Measurements from ENCODE around the gene HIPK2.

HIPK2 gene

DNA sequence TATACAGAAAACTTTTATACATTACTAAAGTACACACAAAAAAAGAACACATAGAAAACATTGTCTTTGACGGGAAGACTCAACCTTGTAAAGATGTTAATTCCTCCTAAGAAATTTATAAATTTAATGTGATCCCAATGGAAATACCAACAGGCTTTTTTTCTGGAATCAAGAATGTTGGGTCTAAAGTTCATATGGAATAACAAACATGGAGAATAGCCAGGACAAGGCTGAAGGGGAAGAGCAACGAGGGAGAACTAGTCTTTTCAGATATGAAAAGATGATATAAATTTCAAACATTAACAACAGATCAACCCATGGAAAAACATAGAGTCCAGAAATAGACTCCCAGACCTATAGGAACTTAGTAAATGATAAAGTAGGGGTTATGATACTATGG lies 19.8 kb downstream of the HIPK2 start:
- Histone ChIP-seq H3K27ac (no peak overlapping the region), H3K4me3 (no peak overlapping the region)

DNA sequence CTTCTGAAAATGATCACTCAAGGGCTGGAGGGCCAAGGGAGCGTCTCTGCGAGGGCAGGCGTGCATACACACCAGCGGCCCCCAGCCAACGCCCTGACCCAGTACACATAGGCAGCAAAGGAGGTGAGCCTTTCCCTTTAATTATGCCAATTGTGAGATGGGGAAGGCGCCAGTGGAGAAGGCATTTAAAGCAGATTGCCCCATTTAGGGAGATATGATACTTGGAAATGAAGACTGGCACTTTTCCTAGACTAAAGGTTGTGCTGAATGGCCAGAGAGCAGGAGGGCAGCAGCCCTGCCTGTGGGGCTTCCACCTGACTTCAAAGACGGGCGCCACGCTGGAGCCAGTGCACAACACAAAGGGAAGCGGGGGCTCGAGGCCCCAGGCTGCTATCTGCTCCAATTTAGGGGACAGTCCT lies 24.1 kb downstream of the HIPK2 start:
- no peak overlapping the region for H3K4me3 ChIP-seq
- H3K27ac ChIP-seq, result no peak overlapping the region

DNA sequence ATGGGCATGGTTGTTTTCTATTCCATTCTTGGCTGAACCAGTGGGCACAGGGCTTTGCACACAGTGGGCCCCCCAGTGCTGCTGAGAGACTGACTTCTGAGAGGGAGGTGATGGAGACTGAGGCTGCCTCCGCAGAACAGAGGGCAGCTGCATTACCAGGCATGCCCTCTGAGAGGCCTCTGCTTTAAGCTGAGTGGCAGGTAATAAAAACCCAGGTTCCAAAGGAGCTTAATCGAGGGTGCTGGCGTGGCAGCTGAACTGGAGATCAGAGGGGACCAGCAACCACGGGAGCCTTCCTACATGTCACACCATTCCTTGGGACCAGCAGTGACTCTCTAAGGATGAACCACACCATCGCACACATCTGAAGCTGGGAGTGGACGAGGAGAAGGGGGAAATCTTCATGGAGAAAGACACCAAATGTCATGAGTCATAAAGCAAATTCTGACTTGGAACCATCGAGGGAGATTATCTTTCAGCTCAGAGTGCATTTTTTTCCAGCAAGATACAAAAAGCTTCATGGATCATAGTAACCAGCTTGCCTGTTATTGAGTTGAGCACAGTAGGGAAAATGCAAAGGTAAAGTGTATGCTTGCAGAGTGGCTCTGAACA lies 24.6 kb downstream of the HIPK2 start:
- no peak overlapping the region for H3K4me3 ChIP-seq
- H3K27ac ChIP-seq, result no peak overlapping the region

DNA sequence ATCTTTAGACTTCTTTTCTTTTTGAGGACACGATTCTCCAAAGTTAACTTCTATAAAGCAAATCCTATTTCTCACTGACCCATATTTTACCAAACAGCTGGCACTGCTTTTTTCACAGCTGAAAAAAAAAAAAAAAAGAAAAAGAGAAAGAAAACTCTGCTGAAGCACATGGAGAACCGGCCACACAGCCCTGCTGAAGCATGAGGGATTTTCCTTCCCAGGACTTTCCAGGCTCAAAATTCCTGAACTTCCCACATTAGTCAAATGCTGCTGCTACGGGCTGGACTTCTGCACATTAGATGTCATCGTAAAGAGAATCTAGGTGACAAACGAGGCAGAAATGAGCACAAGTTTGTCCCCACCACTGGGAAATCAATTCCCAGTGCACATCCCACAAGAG lies 25.2 kb downstream of the HIPK2 start:
- H3K27ac ChIP-seq, result no peak overlapping the region

DNA sequence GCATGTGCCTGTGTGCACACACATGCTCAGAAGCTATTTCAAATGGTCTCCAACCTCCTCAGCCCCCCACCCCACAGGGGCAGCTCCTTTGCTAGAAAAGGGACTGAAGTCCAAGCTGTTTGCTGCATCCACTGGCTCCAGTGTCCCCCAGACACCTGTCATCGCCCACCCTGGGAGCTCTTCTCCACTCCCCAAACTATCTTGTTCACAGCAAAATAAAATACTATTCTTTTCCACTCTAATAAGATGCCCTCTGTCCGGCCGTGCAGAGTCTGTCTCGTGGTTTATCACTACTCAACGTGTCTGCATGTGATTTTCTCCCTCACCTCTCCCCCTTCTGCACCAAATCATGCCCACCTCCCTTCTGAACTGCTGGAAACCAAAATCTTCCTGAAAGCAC lies 25.6 kb downstream of the HIPK2 start:
- H3K27ac ChIP-seq, result no peak overlapping the region
- H3K4me3 ChIP-seq, result no peak overlapping the region

More for the DNA sequence above, 25.2 kb downstream of the HIPK2 start:
- no peak overlapping the region for H3K4me3 ChIP-seq

DNA sequence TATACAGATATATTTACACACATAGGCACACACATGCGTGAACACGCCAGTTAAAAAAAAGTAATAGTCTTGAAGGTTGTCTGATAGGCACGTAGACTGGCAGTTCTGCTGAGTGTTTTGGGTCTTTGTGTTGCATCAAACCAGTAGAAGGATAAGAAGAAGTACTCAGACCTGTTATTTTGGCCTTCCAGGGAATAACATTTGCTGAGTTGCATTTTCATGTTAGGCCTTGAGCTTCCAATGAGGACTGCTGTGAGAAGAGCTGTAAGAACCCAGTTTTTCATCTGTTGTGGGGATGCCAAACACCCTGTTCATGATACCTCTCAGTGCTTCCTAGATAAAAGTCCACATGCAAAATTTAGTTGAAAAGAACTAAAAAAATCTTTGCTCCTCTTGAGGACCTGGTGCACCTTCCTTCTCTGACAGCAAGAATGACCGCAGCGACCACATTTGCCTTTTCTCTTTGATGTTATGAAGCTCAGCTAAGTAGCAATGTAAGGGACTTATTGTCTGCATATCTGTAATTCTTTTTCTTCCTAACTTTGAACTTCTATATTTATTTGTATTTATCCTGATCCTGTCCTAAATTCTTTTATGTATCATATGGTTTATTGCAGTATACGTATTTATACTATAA lies 27.2 kb downstream of the HIPK2 start:
- no peak overlapping the region for H3K4me3 ChIP-seq
- no peak overlapping the region for H3K27ac ChIP-seq

DNA sequence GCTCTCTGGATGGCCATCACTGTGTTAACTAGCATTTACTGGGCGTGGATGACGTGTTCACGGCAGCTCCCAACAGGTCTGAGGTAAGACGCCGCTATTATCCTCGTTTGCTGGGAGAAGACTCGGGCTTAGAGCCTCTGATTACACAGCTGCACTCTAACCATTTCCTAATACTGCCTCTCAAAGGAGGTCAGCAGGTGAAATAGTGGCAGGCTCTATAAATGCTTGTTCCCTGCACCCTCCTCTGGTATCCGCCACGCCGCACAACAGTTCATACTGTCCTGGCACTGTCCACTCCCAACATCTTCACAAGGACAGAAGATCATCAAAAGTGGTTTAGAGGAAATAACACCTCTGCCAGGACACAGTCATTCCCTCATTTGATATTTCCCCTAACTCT lies 28.3 kb downstream of the HIPK2 start:
- Histone ChIP-seq H3K4me3 (no peak overlapping the region), H3K27ac (no peak overlapping the region)

DNA sequence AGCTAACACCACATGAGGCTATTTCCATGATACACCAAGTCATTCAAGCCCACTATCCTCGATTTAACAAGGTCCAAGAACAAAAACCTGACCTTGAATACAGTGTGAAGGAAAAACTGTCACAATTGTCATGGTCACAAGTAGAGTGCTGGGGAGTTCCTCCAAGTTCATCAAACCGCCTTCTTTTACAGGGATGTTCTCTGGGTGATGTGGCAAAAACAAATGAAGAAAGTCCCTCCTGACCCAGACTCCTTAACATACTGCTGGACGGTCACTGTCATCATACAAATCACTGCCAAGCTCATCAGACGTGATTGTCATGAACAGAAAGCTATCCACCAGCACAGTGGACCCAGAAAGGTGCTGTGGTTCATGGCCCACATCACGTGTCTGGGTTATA lies 28.9 kb downstream of the HIPK2 start:
- H3K27ac ChIP-seq, result no peak overlapping the region
- H3K4me3 ChIP-seq, result no peak overlapping the region

DNA sequence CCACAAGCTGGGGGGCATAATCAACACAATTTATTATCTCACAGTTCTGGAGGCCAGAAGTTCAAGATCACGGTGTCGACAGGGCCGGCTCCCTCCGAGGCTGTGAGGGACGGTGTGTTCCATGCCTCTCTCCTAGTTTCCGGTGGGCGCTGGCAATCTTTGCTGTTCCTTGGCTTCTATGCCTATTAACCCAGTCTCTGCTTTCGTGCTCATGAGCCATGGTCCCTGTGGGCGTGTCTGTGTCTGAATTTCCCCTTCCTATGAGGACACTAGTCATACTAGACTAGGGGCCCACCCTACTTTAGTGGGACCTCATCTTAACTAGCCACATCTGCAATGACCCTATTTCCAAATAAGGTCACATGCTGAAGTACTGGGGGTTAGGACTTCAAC lies 29.4 kb downstream of the HIPK2 start:
- Histone ChIP-seq H3K4me3 (no peak overlapping the region), H3K27ac (no peak overlapping the region)

DNA sequence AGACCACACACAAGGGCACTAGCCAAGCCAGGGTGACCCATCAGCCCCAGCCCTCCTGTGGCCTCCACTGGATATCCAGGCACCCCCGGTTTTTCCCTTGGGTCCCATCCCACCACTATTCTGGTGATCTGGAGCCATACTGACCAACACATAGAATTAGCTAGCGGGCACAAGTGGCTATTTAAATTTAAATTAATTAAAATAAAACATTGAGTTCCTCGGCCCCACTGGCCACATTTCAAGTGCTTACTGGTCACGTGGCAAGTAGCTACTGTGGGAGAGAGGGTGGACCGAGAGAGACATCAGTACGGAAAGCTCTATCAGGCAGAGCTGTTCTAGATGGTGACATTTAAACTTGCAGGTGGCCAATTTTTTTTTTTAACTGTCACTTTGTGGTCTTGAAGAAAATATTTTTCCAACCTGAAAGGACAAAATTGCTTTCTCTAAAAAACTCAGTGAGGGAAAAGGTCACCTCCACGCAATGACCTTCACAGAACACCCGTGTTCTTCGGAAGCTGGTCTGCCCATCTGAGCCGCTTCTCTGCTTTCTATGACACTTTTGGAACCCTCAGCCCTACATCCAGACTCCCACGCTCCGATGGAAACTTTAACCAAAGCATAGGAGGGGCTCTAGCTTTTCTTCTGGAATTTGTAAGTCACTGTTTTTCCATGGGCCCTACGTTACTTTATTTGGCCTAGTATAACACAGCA lies 30.0 kb downstream of the HIPK2 start:
- H3K4me3 ChIP-seq, result no peak overlapping the region
- H3K27ac ChIP-seq, result no peak overlapping the region

DNA sequence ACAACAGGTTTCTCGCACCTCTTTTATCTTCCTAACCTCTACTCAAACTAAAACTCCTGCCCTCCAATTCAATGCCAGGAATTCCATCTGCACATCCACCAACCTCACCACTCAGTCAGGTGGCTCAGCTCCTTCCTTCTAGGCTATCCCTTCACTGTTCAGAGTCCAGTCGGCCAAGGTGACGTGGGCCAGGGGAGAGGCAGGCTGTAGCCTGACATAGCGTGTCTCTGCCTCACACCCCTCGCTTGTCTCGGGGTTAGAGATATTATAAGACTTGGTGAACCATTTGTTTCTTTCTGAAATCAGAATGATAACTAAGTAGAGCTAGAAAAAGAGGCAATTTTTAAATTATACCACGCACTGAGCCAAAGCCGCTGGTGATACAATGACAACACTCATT lies 31.1 kb downstream of the HIPK2 start:
- Histone ChIP-seq H3K4me3 (no peak overlapping the region), H3K27ac (no peak overlapping the region)

DNA sequence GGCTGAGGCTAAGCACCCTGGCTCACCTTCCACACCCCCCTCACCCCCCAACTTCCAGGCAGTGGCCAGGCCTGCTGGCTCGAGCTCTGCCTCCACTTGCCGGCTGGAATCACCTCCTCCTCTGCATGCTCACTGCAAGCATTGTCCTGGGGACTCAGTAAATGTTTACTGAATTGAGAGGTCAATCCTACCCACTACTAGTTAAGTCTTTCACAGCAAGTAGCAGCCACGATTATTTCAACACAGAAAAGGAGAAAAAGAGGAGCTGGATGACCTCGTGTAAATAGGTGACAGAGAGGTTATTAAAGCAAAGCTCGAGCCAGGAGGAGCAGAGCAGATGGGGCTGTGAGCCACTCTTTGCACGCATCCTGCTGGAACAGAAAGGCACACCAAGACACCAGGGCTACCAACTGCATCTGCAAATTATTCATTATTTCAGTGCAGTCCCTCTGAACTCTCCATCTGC lies 32.1 kb downstream of the HIPK2 start:
- Histone ChIP-seq H3K27ac (no peak overlapping the region), H3K4me3 (no peak overlapping the region)

DNA sequence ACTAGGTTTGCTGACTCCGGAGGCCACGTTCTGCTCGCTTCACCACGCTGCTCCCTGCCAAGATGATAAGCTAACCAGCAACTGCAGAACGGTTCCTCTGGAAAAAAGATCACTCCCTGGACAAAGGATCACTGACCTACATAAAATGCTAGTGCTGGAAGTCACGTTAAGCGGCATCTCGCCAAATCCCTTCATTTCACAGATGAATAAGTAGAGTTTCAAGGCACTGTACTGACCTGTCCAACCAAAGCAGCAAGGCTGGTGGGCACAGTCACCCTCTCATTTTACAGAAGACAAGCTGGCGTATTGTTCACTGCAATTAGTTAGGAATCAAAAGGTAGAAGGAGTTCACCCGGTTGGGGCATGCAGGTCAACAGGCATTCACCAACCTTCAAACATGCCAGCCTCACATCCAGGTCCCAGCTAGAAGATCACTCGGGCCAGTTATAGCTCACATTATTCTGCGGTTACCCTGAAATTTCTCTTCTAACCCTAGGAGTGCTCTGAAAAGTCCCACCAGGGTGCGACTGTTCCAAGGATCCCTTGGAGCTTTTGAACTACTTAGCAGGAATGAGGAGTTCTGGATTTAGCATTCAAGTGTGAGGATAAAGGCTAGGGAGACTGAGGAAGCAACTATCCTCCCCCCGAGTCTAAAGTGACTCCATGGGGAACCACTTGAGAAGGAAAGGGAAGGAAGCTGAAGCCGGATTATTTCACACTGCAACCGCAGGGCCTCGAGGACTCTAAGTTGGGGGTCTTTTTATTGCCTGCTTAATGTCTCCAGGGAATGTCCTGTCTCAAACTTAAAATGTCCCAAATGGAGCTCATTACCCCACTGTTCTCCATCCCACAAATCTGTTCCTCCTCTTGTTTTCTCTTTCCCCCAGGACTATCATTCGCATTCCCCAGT lies 32.8 kb downstream of the HIPK2 start:
- H3K27ac ChIP-seq, result no peak overlapping the region
- H3K4me3 ChIP-seq, result no peak overlapping the region

DNA sequence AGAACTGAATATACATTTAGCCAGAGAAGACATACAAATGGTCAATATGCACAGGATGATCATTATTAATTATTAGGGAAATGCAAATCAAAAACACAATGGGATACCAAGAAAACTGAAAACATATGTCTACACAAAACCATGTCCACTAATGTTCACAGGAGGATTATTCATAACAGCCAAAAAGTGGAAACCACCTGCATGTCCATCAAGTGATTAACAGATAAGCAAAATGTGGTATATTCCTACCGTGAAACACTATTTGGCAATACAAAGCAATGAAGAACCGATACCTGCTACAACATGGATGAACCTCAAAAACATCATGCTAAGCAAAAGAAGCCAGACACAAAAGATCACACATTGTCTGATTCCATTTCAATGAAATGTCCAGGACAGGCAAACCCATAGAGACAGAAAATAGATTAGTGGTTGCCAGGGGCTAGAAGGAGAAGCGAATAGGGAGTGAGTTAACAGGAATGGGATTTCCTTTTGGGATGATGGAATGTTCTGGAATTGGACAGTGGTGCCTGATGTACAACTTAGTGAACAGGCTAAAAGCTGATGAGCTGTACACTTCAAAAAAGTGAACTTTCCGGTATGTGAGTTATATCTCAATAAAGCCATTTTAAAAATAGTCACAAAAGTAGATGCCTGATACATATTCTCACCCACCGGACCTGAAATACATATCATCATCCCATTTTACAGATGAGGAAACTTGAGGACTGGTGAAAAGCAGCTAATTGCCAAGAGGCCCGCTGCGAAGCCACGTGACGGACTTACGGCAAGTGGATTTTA lies 33.6 kb downstream of the HIPK2 start:
- Histone ChIP-seq H3K4me3 (no peak overlapping the region), H3K27ac (no peak overlapping the region)

DNA sequence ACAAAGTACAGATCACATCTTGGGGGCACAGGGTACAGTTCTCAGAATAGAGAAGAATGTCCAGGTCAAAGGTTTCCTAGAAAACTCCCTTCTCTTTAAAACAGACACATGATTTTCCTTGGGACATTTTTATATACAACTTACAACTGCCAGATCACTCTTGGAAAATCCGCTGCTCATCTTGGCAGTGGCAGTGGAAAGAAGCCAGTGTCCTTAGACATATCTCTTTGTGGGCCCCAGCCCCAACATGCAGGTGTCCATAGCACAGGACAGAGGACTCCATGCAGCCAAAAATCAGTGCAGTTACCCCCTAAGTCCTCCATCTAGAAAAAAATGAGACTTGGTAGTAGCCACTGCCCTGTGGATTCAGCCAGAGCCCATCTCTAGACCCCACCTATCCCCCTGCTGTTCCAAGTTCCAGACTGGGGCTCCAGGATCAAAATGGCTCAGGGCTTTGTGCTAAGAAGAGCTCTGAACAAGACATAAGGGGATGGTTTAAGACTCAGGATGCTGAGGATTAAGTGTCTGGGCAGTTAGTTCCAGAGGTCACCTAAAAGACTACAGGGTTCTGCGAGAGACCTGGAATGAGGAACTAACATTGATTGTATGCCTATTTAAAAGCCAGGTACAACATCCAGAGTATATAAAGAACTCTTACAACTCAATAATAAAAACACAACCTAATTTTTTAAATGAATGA lies 34.4 kb downstream of the HIPK2 start:
- H3K4me3 ChIP-seq, result no peak overlapping the region
- H3K27ac ChIP-seq, result no peak overlapping the region

DNA sequence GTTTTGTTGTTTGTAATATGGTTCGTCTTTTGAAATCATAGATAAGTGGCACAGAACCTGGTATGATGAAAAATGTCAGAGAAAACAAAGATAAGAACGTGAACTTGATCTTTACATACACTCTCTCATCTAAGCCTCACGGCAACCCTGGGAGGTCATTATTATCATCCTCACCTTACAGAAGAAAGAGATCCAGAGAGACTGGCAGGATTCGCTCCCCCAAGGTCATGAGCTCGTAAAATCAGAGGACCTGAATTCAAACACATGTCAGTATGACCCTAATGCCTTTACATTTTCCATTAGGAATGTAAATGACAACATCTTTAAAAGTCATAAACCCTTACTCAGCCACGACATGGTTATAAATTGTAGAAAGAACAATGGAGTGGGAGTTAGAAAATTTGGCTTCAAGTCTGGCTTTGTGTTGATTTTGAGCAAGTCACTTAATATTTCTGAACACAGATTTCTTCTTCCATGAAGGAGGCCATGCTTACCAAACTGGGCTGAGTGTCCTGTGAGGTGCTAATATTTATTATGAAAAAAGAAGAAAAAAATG lies 35.9 kb downstream of the HIPK2 start:
- Histone ChIP-seq H3K27ac (no peak overlapping the region), H3K4me3 (no peak overlapping the region)

DNA sequence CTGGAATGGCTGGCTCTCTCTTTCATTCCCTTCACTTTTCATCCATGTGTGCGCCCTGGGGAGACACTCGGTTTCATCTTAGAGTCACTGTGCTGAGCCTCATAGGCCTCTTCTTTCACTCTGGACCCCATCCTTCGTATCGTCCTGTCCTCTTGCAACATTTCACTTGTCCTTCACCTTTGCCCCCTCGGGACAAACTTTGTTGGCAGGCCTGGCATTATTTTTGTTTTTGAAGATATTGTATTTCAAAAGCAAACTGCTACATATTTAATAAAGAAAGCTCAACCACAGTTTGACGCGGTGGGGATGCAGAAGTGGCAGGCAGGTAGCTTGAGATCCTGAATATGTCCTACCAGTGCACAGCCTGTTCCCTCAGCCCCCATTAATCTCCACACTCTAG lies 36.6 kb downstream of the HIPK2 start:
- Histone ChIP-seq H3K27ac (no peak overlapping the region), H3K4me3 (no peak overlapping the region)

DNA sequence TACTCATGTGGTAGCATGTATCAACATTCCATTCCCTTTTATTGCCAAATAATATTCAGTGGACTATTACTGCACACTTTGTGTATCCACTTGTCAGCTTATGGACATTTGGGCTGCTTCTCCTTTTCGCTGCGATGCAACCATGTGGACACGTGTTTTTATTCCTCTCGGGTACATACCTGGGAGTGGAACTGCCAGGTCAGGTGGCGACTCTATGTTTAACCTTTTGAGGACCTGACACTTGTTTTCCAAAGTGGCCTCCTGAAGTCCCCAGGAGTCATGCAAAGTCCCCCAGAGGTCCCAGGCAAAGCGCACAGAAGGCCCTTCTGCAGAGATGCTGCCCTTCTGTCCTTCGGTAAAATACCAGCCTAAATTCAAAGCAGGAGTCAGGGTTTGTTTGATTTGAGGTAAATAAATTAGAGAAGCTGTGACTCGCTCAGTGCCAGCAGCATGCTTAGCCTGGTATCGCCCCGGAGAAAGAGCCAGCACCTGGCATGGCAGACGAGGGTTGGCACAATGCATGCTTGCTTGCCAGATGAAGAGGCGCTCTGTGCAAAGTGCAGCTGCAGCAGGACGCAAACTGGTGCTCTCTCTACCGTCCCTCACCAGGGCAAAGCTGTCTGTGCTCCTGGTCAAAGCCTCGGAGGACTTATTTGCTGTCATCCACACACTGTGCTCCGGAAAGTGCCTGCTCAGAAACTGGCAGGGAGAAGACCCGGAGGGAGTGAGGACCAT lies 37.8 kb downstream of the HIPK2 start:
- H3K27ac ChIP-seq, result no peak overlapping the region
- H3K4me3 ChIP-seq, result no peak overlapping the region
